GM12878 (cell line): Measurements from ENCODE around the gene MYB. TPM values are rescaled to one million over a fixed set of nuclear protein-coding genes. Genes with fewer than 3 reads are reported as not detected.

Experiments used
- ATAC-seq: fragments of 200-7000 bp; cut with Tn5 transposase; 3 replicates; pipeline ENCODE4 v1.9.1; 2020; ENCODE audit warnings: mild to moderate bottlenecking, moderate library complexity
- BruUV-seq: library from RNA; stranded (reverse); fragments of 400-500 nt; replicated peaks from 2 replicates; lab custom pipeline; 2021; lab: Mats Ljungman, UMichigan
- CTCF ChIA-PET: fragments of 300-600 bp; sonication (Branson Sonifier 250); formaldehyde crosslinking; extraction: SDS; loops from one replicate; lab custom pipeline; 2021; ENCODE audit warnings: inconsistent platforms; lab: Yijun Ruan, JAX
- POLR2A ChIA-PET: fragments of 350-600 bp; formaldehyde crosslinking; extraction: SDS; loops from one replicate; lab custom pipeline; 2021; ENCODE audit warnings: inconsistent platforms; lab: Charles Lee
- RAD21 ChIA-PET: fragments of 300-600 bp; sonication (Branson Sonifier 250); formaldehyde crosslinking; loops from one replicate; lab custom pipeline; 2023; ENCODE audit warnings: antibody characterized with exemption; ENCODE audit not compliant: unreplicated experiment; lab: Charles Lee
- SMC1A ChIA-PET: fragments of 300-600 bp; sonication (Branson Sonifier 250); formaldehyde crosslinking; loops from one replicate; lab custom pipeline; 2023; ENCODE audit not compliant: unreplicated experiment, uncharacterized antibody; lab: Charles Lee
- DNase-seq: peaks from one replicate; pipeline ENCODE4 v3.0.0-alpha.2; 2011; ENCODE audit warnings: low read depth, low spot score
- FAIRE-seq: peaks from 3 replicates; lab custom pipeline; 2011; peaks lifted over from hg19 to GRCh38; lab: Jason Lieb, UNC
- H2AFZ ChIP-seq: 2 replicates; pipeline ENCODE4 v1.6.0; 2011; ENCODE audit warnings: low read depth, low read length, control low read depth; ENCODE audit not compliant: control insufficient read depth
- H3K27ac ChIP-seq: 2 replicates; pipeline ENCODE4 v1.5.1; 2011; ENCODE audit warnings: control low read depth; ENCODE audit not compliant: control insufficient read depth, insufficient read depth
- H3K27me3 ChIP-seq, 2 experiments: replicated peaks in 1 of 2; 2 replicates each; pipeline versions ENCODE4 v1.6.0 to v1.6.1; 2011; ENCODE audit warnings: low read length in 1 of 2; ENCODE audit not compliant: control insufficient read depth in 2 of 2, insufficient read depth in 2 of 2
- H3K36me3 ChIP-seq, 2 experiments: 2 replicates each; pipeline ENCODE4 v1.5.1; 2011; ENCODE audit warnings: low read length in 1 of 2; ENCODE audit not compliant: control insufficient read depth in 2 of 2, insufficient read depth in 2 of 2
- H3K4me1 ChIP-seq: 2 replicates; pipeline ENCODE4 v1.6.1; 2011; ENCODE audit warnings: mild to moderate bottlenecking, low read length, moderate library complexity, mixed read lengths; ENCODE audit not compliant: control insufficient read depth, insufficient read depth
- H3K4me2 ChIP-seq: 2 replicates; pipeline ENCODE4 v1.6.0; 2011; ENCODE audit warnings: control low read depth; ENCODE audit not compliant: control insufficient read depth, insufficient read depth
- H3K4me3 ChIP-seq: fragments of 200-600 bp; sonication (generic); 2 replicates; pipeline ENCODE4 v1.5.1; 2016
- H3K79me2 ChIP-seq: 2 replicates; pipeline ENCODE4 v1.6.0; 2011; ENCODE audit warnings: low read length; ENCODE audit not compliant: control insufficient read depth, insufficient read depth
- H3K9ac ChIP-seq: 2 replicates; pipeline ENCODE4 v1.8.0; 2011; ENCODE audit warnings: low read length, control low read depth, mixed read lengths; ENCODE audit not compliant: control insufficient read depth, insufficient read depth
- H3K9me3 ChIP-seq: replicated peaks from 3 replicates; pipeline ENCODE4 v1.5.1; 2011; ENCODE audit warnings: mild to moderate bottlenecking, low read length; ENCODE audit not compliant: control insufficient read depth, insufficient read depth
- H4K20me1 ChIP-seq: 2 replicates; pipeline ENCODE4 v1.6.0; 2011; ENCODE audit not compliant: control insufficient read depth, insufficient read depth
- CEBPB ChIP-seq, 2 experiments: fragments of 150-350 bp in 1 of 2; IDR thresholded peaks; 2 replicates each; pipeline ENCODE4 v1.6.1; 2012 to 2014; ENCODE audit warnings: low read depth in 2 of 2, low read length in 2 of 2, borderline replicate concordance in 1 of 2, inconsistent platforms in 1 of 2
- CHD2 ChIP-seq: IDR thresholded peaks from 2 replicates; pipeline ENCODE4 v1.6.1; 2011; ENCODE audit warnings: low read depth, low read length, improper control_type of control experiment, borderline replicate concordance
- MXI1 ChIP-seq: fragments of 150-350 bp; IDR thresholded peaks from 2 replicates; pipeline ENCODE4 v1.6.1; 2011; ENCODE audit warnings: low read depth, mild to moderate bottlenecking, inconsistent platforms, low read length, improper control_type of control experiment
- PAX5 ChIP-seq: IDR thresholded peaks from 2 replicates; pipeline ENCODE4 v1.6.1; 2011; ENCODE audit warnings: low read depth, low read length, borderline replicate concordance
- ZBED1 ChIP-seq: IDR thresholded peaks from 2 replicates; pipeline ENCODE4 v1.6.1; 2016; ENCODE audit warnings: borderline replicate concordance
- WGBS: methylation state at CpG from one replicate; pipeline ENCODE4 v1.1.6; 2016; ENCODE audit warnings: low lambda C conversion rate; ENCODE audit not compliant: insufficient replicate concordance, insufficient coverage; ENCODE audit errors: missing lambda C conversion rate; 5-methylcytosine and 5-hydroxymethylcytosine counted together
- in situ Hi-C: fragments of 300-500 bp; cut with MboI; formaldehyde crosslinking; loops from 9 replicates; pipeline ENCODE4 v1.14.3; 2018; ENCODE audit warnings: mixed read lengths
- intact Hi-C: fragments of 100-400 bp; cut with micrococcal nuclease; formaldehyde crosslinking; loops from one replicate; pipeline ENCODE4 v1.14.2; 2022; ENCODE audit not compliant: unreplicated experiment
- polyA plus RNA-seq, 11 experiments: library from polyadenylated mRNA; depleted of rRNA in 4 of 11; unstranded in 6 of 11; stranded (reverse) in 5 of 11; fragments of >200 nt; fragmentation: Nextera tagmentation in 4 of 11; fragmentation: Illumina TruSeq in 1 of 11; extraction: Ambion mirVana in 4 of 11; extraction: Trizol in 1 of 11; gene quantifications; 1 replicate in 1 of 11; 2 replicates in 10 of 11; pipeline versions ENCODE4 v1.2.1 to v1.2.3, GENCODE V29; 2011 to 2016; ENCODE audit warnings: inconsistent platforms in 2 of 11, missing spikeins in 2 of 11, low read depth in 1 of 11
- total RNA-seq, 4 experiments: library from RNA; depleted of rRNA in 3 of 4; stranded (reverse); fragments of >200 nt in 3 of 4; fragmentation: Illumina TruSeq in 1 of 4; extraction: Trizol in 1 of 4; gene quantifications; 2 replicates each; pipeline versions ENCODE4 v1.2.1 to v1.2.3, GENCODE V29; 2013 to 2021
- TF ChIP-seq, protein P1 (sequence below): IDR thresholded peaks from 2 replicates; pipeline ENCODE4 v1.6.1; 2012; ENCODE audit warnings: mild to moderate bottlenecking, low read depth, low read length

The MYB gene
- total and polyA plus RNA-seq, 10 of the 15 experiments (the other 5 are each of a cell fraction or from before 2014, with no cell fraction given) = 7.0 to 29.8 (median 21.5) TPM

DNA sequence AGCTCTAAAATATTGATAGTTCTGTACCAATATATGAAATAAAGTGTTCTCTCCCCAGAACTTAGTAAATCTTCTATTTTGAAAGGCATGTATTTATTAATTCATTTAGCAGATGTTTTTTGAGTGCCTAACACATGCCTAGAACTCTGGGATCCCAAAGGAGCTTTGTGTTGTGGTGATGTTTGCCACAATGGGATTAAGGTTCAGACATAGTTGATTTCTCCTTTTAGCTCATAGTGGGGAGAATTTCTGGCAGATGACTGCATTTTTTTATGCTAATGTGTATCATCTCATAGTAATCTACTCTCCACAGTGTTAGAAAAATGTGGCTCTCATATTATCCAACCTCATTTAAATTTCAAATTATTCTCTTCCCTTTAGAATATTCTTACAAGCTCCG is 21.7 kb downstream of the MYB start:
- BruUV-seq = no TSS peak
- SMC1A ChIA-PET = interaction anchor here (1.1 to 3.9 kb wide), 3 partner anchors 10 to 56 kb away, joined by 3 to 23 read pairs (median 4); no protein-coding TSS in a partner anchor
- CTCF ChIA-PET = interaction anchor here (0.8 to 1.7 kb wide), 3 partner anchors 18 to 237 kb away, joined by 3 to 6 read pairs (median 6); no protein-coding TSS in a partner anchor
- RAD21 ChIA-PET = interaction anchor here (1.2 kb wide), 1 partner anchor 18 kb away, joined by 3 read pairs; no protein-coding TSS in a partner anchor
- H2AFZ ChIP-seq = no peak overlapping the region
- ATAC-seq (no peak), DNase-seq (no peak), FAIRE-seq (no peak)
- no peak overlapping the region for H3K27ac ChIP-seq
- in situ Hi-C loops (no loop called here), intact Hi-C loops (no loop called here)
- WGBS = 100% methylated on average over 1 of the region's 1 CpG
- POLR2A ChIA-PET = interaction anchor here (1.0 kb wide), 1 partner anchor 11 kb away, joined by 3 read pairs; no protein-coding TSS in a partner anchor
- H3K36me3 ChIP-seq = peaks cover 7 to 27% of the 10 kb centered on the region in 2 experiments
- no peak overlapping the region for H3K9ac ChIP-seq
- no peaks in the 10 kb centered on the region for H3K9me3 ChIP-seq
- no peaks in the 10 kb centered on the region for H3K27me3 ChIP-seq
- no peak overlapping the region for H3K4me2 ChIP-seq
- no peaks in the 10 kb centered on the region for H3K4me1 ChIP-seq
- H3K79me2 ChIP-seq = no peaks in the 10 kb centered on the region
- H3K4me3 ChIP-seq = no peak overlapping the region
- no peaks in the 10 kb centered on the region for H4K20me1 ChIP-seq
- TF ChIP-seq MXI1 = no peak
- no peak for TF ChIP-seq CEBPB (IDR thresholded peaks at IDR 0.05; ENCODE audit: borderline replicate concordance in 1 of 2, low read depth in 2 of 2, low read length in 2 of 2)
- TF ChIP-seq, protein P1, sequence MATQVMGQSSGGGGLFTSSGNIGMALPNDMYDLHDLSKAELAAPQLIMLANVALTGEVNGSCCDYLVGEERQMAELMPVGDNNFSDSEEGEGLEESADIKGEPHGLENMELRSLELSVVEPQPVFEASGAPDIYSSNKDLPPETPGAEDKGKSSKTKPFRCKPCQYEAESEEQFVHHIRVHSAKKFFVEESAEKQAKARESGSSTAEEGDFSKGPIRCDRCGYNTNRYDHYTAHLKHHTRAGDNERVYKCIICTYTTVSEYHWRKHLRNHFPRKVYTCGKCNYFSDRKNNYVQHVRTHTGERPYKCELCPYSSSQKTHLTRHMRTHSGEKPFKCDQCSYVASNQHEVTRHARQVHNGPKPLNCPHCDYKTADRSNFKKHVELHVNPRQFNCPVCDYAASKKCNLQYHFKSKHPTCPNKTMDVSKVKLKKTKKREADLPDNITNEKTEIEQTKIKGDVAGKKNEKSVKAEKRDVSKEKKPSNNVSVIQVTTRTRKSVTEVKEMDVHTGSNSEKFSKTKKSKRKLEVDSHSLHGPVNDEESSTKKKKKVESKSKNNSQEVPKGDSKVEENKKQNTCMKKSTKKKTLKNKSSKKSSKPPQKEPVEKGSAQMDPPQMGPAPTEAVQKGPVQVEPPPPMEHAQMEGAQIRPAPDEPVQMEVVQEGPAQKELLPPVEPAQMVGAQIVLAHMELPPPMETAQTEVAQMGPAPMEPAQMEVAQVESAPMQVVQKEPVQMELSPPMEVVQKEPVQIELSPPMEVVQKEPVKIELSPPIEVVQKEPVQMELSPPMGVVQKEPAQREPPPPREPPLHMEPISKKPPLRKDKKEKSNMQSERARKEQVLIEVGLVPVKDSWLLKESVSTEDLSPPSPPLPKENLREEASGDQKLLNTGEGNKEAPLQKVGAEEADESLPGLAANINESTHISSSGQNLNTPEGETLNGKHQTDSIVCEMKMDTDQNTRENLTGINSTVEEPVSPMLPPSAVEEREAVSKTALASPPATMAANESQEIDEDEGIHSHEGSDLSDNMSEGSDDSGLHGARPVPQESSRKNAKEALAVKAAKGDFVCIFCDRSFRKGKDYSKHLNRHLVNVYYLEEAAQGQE = no peak
- no peak for TF ChIP-seq CHD2
- TF ChIP-seq ZBED1 = no peak
- no peak for TF ChIP-seq PAX5
